GM20431 (cell line): ENCODE results near the gene HMGN1.
"Not testable (repeated sequence)": the region's sequence is repeated elsewhere in the genome, so short reads cannot be mapped to it uniquely, and the experiment has no call there.

Source experiments
- in situ Hi-C: fragments of 300-500 bp; cut with MseI, MboI; formaldehyde crosslinking; loops from one replicate; pipeline ENCODE4 v1.15.0; 2020; ENCODE audit warnings: low sequenced_read_pairs; ENCODE audit not compliant: unreplicated experiment

HMGN1 gene

DNA sequence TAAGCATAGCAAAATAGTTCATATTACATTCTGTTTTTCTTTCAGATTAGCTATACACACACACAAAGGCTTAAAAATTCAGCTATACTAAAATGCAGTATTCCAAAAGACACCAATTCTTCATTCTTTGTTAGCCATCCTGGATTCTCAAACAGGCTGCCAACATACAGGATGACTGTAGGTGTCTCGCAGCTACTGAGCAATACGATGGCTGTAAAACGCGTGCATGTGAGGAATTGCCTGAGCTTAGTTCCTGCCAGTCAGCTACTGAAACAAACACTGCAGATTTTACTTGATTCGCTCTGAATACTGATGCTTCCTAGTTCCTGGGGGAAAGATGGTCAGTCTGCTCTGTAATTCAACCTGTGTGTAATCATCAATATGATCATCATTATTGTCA is 24.7 kb upstream of the HMGN1 start:
- in situ Hi-C loops: no loop called here

GRCh38 chr21:39369896-39370288 is 21.0 kb upstream of the HMGN1 start:
- in situ Hi-C loops: not testable (repeated sequence)

DNA sequence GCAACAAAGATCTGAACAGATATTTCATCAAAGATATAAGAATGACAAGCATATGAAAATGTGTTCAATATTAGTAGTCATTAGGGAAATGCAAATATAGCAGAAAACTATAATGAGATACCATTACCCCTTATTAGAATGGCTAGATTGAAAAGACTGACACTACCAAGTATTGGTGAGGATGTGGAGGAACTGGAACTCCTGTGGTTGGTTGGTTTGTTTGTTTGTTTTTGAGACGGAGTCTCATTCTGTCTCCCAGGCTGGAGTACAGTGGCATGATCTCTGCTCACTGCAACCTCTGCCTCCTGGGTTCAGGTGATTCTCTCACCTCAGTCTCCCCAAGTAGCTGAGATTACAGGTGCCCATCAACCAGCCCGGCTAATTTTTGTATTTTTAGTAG is 18.9 kb upstream of the HMGN1 start:
- in situ Hi-C loops: no loop called here

DNA sequence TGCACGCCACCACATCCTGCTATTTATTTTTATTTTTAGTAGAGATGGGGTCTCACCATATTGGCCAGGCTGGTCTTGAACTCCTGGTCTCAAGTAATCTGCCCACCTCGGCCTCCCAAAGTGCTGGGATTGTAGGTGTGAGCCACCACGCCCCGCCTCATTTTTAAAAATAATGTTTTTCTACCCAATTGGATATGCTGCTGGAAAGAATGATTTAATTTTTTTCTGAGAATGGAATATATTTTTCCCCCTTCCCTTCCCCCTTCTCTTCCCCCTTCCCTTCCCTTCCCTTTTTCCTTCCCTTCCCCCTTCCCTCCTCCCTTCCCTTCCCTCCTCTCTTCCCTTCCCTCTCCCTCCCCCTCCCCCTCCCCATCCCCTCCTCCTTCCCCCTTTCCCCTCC is 17.7 kb upstream of the HMGN1 start:
- in situ Hi-C loops: no loop called here

GRCh38 chr21:39364949-39365348 is 16.1 kb upstream of the HMGN1 start:
- in situ Hi-C loops: no loop called here

GRCh38 chr21:39363607-39364555 is 15.0 kb upstream of the HMGN1 start:
- in situ Hi-C loops: no loop called here

GRCh38 chr21:39362733-39363132 is 13.8 kb upstream of the HMGN1 start:
- in situ Hi-C loops: no loop called here

DNA sequence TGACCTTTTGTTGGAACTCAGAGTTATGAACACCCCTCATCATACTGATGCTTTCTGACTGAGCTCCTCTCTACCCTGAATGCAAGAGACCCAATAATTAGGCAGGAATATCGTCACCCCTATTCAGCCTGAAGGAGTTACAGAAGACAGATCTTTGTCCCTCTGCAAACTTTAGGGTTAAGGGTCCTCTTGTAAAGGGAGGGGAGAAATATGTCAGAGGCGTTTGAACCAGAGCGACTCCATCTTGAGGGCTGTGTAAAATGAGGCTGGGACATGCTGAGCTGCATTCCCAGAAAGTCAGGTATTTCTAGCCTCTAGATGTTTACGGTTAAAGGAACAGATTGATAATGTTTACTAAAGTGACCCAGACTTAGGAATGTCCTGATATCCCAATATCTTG is 10.5 kb upstream of the HMGN1 start:
- in situ Hi-C loops: no loop called here

GRCh38 chr21:39353295-39353694 is 4.4 kb upstream of the HMGN1 start:
- in situ Hi-C loops: no loop called here

- in situ Hi-C loops: no loop called here
Measured at GRCh38 chr21:39350094-39351005, 1.5 kb upstream of the HMGN1 start.

DNA sequence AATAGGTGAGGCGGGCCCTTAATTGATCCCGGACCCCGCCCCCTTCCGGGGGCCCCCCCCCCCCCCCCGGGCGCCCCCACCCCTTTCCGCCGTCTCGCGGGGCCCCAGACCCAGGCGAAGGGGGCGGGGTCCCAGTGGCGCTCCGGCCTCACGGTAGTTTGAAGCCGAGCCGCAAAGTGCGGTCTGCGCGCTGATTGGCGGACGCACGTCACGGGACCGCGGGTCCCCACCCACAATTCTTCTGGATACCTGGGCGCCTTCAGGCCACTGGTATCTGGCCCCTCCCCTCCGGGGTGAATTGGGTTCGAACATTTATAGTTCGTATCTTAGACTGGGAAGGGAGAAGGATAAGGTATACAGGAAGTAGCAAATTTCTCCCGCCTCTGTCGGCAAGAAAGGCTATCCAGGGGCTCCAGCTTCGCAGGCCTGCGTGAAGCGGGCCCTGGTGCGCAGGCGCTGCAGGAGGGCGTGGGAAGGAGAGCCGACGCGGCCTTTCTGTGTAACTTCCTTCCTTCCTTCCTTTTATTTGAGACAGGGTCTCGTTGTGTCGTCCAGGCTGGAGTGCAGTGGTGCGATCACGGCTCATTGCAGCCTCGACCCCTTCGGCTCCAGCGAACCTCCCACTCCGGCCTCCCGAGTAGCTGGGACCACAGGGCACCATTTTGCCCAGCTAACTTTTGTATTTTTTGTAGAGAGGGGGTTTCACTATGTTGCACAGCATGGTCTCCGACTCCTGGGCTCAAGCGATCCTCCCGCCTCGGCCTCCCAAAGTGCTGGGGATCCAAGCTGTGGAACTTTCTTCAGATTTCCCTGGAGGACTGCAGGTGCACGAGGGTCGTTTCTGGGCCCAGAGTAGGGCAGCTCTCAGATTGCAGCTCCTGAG is 564 bp upstream of the HMGN1 start:
- in situ Hi-C loops: no loop called here

DNA sequence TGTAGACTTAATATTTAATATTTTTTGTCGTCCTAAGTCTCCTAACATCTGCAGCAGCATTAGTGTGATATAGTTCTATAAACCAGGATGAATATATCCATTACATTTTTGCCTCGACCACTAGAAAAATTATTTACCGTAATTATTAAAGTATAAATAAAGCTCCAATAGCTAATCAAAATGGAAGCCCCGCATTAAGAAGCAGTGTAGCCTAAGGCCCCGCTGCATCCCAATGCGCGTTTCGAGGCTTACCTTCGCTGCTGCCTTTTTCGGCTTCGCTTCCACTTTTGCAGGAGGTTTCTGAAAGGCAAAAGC is 891 bp downstream of the HMGN1 start:
- in situ Hi-C loops: no loop called here

GRCh38 chr21:39347537-39347936 is 1.4 kb downstream of the HMGN1 start:
- in situ Hi-C loops: no loop called here

DNA sequence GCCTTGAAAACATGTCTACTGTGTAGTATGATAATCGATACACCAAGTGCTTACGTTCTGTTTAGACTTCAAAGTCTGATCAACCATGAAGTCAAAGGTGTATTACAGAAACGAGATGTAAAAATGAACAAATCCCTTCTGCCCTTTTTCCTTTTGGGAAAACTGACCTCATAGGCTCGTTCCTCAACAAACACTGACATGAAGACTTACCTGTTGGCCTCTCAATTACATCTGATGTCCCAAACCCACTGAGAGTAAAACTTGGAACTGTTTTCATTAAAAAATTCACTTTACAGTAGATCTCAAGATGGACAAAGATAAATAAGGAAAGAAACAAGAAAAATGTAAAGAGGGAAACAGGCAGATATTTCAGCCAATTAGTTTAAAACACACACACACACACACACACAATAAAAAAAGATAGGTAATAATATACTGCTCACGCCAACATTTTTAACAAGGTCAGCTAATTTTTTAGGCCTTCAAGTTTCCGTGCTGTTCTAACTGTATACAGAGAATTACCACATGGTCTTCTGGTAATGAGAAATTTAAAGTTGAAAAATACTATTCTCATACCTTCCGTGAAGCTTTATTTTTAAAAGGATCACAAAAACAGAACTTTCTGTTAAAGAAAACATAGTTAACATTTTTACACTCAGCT is 2.1 kb downstream of the HMGN1 start:
- in situ Hi-C loops: no loop called here

DNA sequence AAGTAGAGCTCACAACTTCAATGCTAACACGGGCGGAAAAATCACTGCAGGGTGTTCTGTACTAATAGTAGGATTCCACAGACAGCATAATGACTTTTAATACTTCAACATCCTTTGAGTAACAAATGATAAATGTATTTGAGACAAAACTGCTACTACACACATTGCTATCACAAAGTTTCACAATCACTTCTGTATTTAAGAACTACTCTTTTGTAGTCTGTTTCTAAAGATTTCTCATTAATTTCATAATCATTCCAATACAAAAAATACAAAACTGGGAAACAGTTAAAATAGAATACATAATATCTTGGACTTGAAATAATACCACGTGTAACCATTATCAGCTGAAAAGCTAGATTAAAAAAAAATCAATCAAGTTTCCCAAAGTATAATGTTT is 2.7 kb downstream of the HMGN1 start:
- in situ Hi-C loops: no loop called here

- in situ Hi-C loops: no loop called here
Measured at GRCh38 chr21:39345440-39345839, 3.4 kb downstream of the HMGN1 start.

- in situ Hi-C loops: no loop called here
Measured at GRCh38 chr21:39344848-39345247, 4.0 kb downstream of the HMGN1 start.

DNA sequence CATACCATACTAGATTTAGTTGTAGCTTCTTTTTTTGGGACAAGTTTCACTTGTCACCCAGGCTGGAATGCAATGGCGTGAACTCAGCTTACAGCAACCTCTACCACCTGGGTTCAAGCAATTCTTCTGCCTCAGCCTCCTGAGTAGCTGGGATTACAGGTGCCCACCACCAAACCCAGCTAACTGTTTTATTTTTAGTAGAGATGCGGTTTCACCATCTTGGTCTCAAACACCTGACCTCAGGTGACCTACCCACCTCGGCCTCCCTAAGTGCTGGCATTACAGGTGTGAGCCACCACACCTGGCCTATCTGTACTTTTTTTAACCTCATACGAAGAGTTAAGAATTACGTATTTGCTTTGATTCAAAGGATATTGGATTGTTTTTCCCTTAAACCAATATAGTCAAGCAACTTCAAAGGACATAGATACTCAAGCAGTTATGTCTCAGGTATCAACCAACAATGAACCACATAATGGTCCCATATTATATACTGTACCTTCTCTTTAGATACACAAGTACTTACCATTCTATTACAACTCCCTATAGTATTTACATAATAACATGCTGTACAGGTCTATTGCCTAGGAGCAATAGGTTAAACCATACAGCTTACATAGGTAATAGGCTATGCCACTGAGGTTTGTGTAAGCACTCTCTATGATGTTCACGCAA is 7.5 kb downstream of the HMGN1 start:
- in situ Hi-C loops: no loop called here

DNA sequence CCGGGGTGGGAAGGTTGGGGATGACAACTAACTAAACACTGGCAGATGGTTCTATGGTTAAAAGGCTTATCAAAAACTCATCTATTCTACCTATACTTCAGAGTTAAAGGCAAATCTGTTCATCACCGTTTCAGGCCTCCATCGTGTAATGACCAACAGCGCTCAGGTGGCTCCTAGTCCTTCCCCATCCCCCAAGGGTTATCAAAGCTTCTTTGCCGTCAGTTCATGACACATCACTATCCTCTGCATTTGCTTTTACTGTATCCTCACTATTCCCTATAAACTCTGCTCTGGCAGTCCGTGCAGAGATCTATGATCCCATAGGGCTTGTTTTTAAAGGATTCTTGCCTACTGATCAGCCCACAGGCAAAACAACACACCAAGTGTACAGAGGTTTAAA is 8.2 kb downstream of the HMGN1 start:
- in situ Hi-C loops: no loop called here
